ENCODE measurements around the gene COPS8.

- TF ChIP-seq CTCF (conservative IDR thresholded peaks at IDR 0.05) (no peak), EZH2 (IDR thresholded peaks at IDR 0.05; ENCODE audit: low read depth) (no peak)
These were observed 57.4 kb downstream of the COPS8 start for GRCh38 chr2:237143118-237143517.

All from PC-9 (cell line).